ENCODE measurements around the gene KLHL8.

The KLHL8 gene

GRCh38 chr4:87255755-87256154, 35.3 kb upstream of the KLHL8 start:
- Histone ChIP-seq H3K4me1 (ENCODE audit: low read length) (no peaks in the 10 kb centered on the region), H3K9me3 (ENCODE audit: insufficient read depth, low read length) (peaks cover 9% of the 10 kb centered on the region; the same call in 1 of the 2 replicates), H2AFZ (ENCODE audit: low read depth, low read length) (no peak overlapping the region), H4K20me1 (ENCODE audit: insufficient read depth, low read length) (no peaks in the 10 kb centered on the region), H3K4me3 (ENCODE audit: low read length) (no peak overlapping the region), H3K36me3 (replicated peaks; ENCODE audit: low read depth, low read length) (peaks cover 4% of the 10 kb centered on the region), H3K27me3 (ENCODE audit: low read depth, low read length) (no peaks in the 10 kb centered on the region), H3K79me2 (ENCODE audit: low read length) (no peaks in the 10 kb centered on the region), H3K4me2 (ENCODE audit: low read length) (no peak overlapping the region), H3K27ac (ENCODE audit: low read length) (no peak overlapping the region), H3K9ac (ENCODE audit: low read length) (no peak overlapping the region)
- TF ChIP-seq EZH2phosphoT487 (IDR thresholded peaks at IDR 0.05; ENCODE audit: low read depth), result no peak
- TF ChIP-seq, protein P1, sequence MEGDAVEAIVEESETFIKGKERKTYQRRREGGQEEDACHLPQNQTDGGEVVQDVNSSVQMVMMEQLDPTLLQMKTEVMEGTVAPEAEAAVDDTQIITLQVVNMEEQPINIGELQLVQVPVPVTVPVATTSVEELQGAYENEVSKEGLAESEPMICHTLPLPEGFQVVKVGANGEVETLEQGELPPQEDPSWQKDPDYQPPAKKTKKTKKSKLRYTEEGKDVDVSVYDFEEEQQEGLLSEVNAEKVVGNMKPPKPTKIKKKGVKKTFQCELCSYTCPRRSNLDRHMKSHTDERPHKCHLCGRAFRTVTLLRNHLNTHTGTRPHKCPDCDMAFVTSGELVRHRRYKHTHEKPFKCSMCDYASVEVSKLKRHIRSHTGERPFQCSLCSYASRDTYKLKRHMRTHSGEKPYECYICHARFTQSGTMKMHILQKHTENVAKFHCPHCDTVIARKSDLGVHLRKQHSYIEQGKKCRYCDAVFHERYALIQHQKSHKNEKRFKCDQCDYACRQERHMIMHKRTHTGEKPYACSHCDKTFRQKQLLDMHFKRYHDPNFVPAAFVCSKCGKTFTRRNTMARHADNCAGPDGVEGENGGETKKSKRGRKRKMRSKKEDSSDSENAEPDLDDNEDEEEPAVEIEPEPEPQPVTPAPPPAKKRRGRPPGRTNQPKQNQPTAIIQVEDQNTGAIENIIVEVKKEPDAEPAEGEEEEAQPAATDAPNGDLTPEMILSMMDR (IDR thresholded peaks at IDR 0.05; ENCODE audit: low read depth, low read length), result no peak

DNA sequence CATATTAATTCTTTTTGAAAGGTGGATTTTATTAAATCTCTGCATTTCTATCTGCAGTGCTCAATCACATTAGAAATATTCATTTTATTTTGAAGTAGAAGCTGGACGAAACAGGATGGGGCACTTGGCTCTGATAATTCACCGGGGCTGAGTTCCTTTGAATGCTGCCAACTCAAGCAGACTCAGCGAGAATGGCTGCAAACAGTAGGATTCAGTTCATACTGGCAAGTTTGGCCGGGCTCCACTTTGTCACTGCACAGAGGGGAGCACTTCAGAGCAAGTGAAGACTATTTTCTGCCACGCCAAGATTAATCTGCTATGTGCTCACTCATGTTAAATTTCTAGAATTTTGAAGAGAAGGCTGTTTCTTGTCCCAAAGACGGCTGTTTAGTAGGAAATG, 30.7 kb upstream of the KLHL8 start:
- Histone ChIP-seq H2AFZ (ENCODE audit: low read depth, low read length) (no peak overlapping the region), H3K27ac (ENCODE audit: low read length) (no peak overlapping the region), H3K79me2 (ENCODE audit: low read length) (no peaks in the 10 kb centered on the region), H3K9ac (ENCODE audit: low read length) (no peak overlapping the region), H3K4me2 (ENCODE audit: low read length) (no peak overlapping the region), H3K9me3 (ENCODE audit: insufficient read depth, low read length) (peaks cover 9% of the 10 kb centered on the region; the same call in 1 of the 2 replicates), H3K36me3 (replicated peaks; ENCODE audit: low read depth, low read length) (peaks cover 4% of the 10 kb centered on the region), H4K20me1 (ENCODE audit: insufficient read depth, low read length) (no peaks in the 10 kb centered on the region), H3K27me3 (ENCODE audit: low read depth, low read length) (no peaks in the 10 kb centered on the region), H3K4me1 (ENCODE audit: low read length) (no peaks in the 10 kb centered on the region), H3K4me3 (ENCODE audit: low read length) (no peak overlapping the region)
- TF ChIP-seq, protein P1 (IDR thresholded peaks at IDR 0.05; ENCODE audit: low read depth, low read length), result no peak
- no peak for TF ChIP-seq EZH2phosphoT487 (IDR thresholded peaks at IDR 0.05; ENCODE audit: low read depth)

DNA sequence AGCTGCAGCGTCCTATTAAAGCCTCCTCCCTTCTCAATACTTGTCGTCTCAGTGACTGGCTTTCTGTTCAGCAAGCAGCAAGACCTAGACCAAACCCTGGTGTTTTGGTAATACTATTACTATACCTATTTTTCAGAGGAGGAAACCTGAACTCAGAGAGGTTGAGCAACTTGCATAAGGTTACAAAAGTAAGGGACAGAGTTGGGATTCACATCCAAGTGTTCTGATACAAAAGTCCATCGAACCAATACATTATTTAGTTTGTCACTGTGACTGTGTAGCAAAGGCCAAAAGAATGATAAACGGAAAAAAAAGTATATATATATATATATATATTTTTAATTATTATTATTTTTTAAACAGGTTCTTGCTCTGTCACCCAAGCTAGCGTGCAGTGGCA, 29.9 kb upstream of the KLHL8 start:
- H3K4me1 ChIP-seq (ENCODE audit: low read length), result no peaks in the 10 kb centered on the region
- no peak overlapping the region for H2AFZ ChIP-seq (ENCODE audit: low read depth, low read length)
- H3K4me2 ChIP-seq (ENCODE audit: low read length), result no peak overlapping the region
- no peaks in the 10 kb centered on the region for H3K36me3 ChIP-seq (replicated peaks; ENCODE audit: low read depth, low read length)
- no peaks in the 10 kb centered on the region for H3K79me2 ChIP-seq (ENCODE audit: low read length)
- no peaks in the 10 kb centered on the region for H3K27me3 ChIP-seq (ENCODE audit: low read depth, low read length)
- H4K20me1 ChIP-seq (ENCODE audit: insufficient read depth, low read length), result no peaks in the 10 kb centered on the region
- no peak for TF ChIP-seq EZH2phosphoT487 (IDR thresholded peaks at IDR 0.05; ENCODE audit: low read depth)
- TF ChIP-seq, protein P1 (IDR thresholded peaks at IDR 0.05; ENCODE audit: low read depth, low read length), result no peak
- no peak overlapping the region for H3K4me3 ChIP-seq (ENCODE audit: low read length)
- H3K9ac ChIP-seq (ENCODE audit: low read length), result no peak overlapping the region
- peaks cover 2% of the 10 kb centered on the region; the same call in 1 of the 2 replicates for H3K9me3 ChIP-seq (ENCODE audit: insufficient read depth, low read length)
- no peak overlapping the region for H3K27ac ChIP-seq (ENCODE audit: low read length)

DNA sequence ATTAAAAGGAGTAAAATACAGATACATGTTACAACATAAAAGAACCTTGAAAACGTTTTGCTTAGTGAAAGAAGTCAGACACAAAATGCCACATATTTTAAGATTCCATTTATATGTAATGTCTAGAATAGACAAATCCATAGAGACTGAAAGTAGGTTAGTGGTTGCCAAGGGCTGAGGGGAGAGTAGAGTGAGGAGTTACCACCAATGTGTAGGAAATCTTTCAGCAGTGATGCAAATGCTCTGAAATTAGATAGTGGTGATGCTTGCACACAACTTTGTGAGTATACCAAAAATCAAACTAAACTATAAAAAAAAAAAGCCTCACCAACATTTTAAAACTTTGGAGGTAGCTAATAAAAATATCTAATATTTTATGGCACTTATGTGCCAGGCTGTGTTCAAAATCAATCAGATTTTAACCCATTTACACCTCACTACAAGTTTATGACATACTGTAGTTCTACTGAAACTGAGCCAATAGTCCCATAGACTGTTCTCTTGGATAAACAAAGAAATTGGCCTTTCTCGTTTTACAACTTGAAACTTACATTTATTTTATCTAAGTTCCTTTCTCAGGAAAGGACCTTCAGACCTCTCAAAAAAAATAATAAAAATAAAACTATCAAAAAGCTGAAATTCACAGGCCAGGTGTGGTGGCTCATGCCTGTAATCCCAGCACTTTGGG, 29.1 kb upstream of the KLHL8 start:
- Histone ChIP-seq H4K20me1 (ENCODE audit: insufficient read depth, low read length) (no peaks in the 10 kb centered on the region), H3K4me3 (ENCODE audit: low read length) (no peak overlapping the region), H3K4me2 (ENCODE audit: low read length) (no peak overlapping the region), H3K27me3 (ENCODE audit: low read depth, low read length) (no peaks in the 10 kb centered on the region), H2AFZ (ENCODE audit: low read depth, low read length) (no peak overlapping the region), H3K27ac (ENCODE audit: low read length) (no peak overlapping the region), H3K9me3 (ENCODE audit: insufficient read depth, low read length) (no peaks in the 10 kb centered on the region), H3K4me1 (ENCODE audit: low read length) (no peaks in the 10 kb centered on the region), H3K9ac (ENCODE audit: low read length) (no peak overlapping the region), H3K36me3 (replicated peaks; ENCODE audit: low read depth, low read length) (no peaks in the 10 kb centered on the region), H3K79me2 (ENCODE audit: low read length) (no peaks in the 10 kb centered on the region)
- TF ChIP-seq EZH2phosphoT487 (IDR thresholded peaks at IDR 0.05; ENCODE audit: low read depth), result no peak
- TF ChIP-seq, protein P1 (IDR thresholded peaks at IDR 0.05; ENCODE audit: low read depth, low read length), result no peak

All from OCI-LY3 (cell line).